ENCODE results near the gene CDK19. TPM values are rescaled to one million over a fixed set of nuclear protein-coding genes. Genes with fewer than 3 reads are reported as not detected.

CDK19 gene
- total and polyA plus RNA-seq, 9 of the 15 experiments (the other 6 are each of a cell fraction or from before 2014, with no cell fraction given): 3.8 to 15.2 (median 7.4) TPM

GRCh38 chr6:110815411-110816409 is at the start of gene CDK19 (continued):
- no peak for TF ChIP-seq ZNF717 (CRISPR knock-in tag; IDR thresholded peaks at IDR 0.05)
- no peak for TF ChIP-seq SMAD4 (CRISPR knock-in tag; conservative IDR thresholded peaks at IDR 0.05)
- peak; percentile 22 for TF ChIP-seq GTF2B (IDR thresholded peaks at IDR 0.05; ENCODE audit: extremely low read depth, insufficient read length)
- no peak for TF ChIP-seq BCL6 (CRISPR knock-in tag; IDR thresholded peaks at IDR 0.05)
- no peak for TF ChIP-seq ZC3H11A (IDR thresholded peaks at IDR 0.05; ENCODE audit: low read depth, low read length)
- 0 out of 2 replicates have a peak, but pooled peaks have one; percentile 15 for TF ChIP-seq NFATC3 (IDR thresholded peaks at IDR 0.05)
- TF ChIP-seq GABPA (tag; conservative IDR thresholded peaks at IDR 0.05; ENCODE audit: low read depth): peak; percentile 68
- no peak for TF ChIP-seq BRF1 (IDR thresholded peaks at IDR 0.05; ENCODE audit: borderline replicate concordance, extremely low read depth, insufficient read length)
- peak; percentile 58 for TF ChIP-seq DPF2 (IDR thresholded peaks at IDR 0.05)
- no peak for TF ChIP-seq ZFP30 (CRISPR knock-in tag; IDR thresholded peaks at IDR 0.05; ENCODE audit: borderline replicate concordance)
- TF ChIP-seq ZNF398 (CRISPR knock-in tag; IDR thresholded peaks at IDR 0.05): no peak
- no peak for TF ChIP-seq SMARCB1 (IDR thresholded peaks at IDR 0.05; ENCODE audit: insufficient read length, low read depth)
- TF ChIP-seq PHF20 (IDR thresholded peaks at IDR 0.05; ENCODE audit: partially characterized antibody): peak; percentile 50
- TF ChIP-seq ATF1 (CRISPR knock-in tag; IDR thresholded peaks at IDR 0.05): no peak; the same call in 1 of the 2 replicates
- TF ChIP-seq ATF1 (tag; IDR thresholded peaks at IDR 0.05): peak; percentile 95
- TF ChIP-seq ZKSCAN8 (CRISPR knock-in tag; IDR thresholded peaks at IDR 0.05): no peak
- peak; percentile 71 for TF ChIP-seq CBX1 (IDR thresholded peaks at IDR 0.05; ENCODE audit: low read depth)
- TF ChIP-seq FOXP4 (CRISPR knock-in tag; IDR thresholded peaks at IDR 0.05; ENCODE audit: borderline replicate concordance): no peak
- peak; percentile 94 to 95 for TF ChIP-seq NRF1 (conservative IDR thresholded peaks at IDR 0.05 in 1 of 2, IDR thresholded peaks at IDR 0.05 in 1 of 2)
- peak; percentile 89 for TF ChIP-seq RNF2 (IDR thresholded peaks at IDR 0.05)
- TF ChIP-seq ZNF518B (CRISPR knock-in tag; IDR thresholded peaks at IDR 0.05): no peak

Data from K562 (cell line).